Upper lobe of right lung (tissue), 1 donor: ENCODE data around the gene CELSR1. TPM values are rescaled to one million over a fixed set of nuclear protein-coding genes. Genes with fewer than 3 reads are reported as not detected.

Experiments
- ATAC-seq: fragments of 200-7000 bp; cut with Tn5 transposase; one replicate; pipeline ENCODE4 v1.9.1; 2020; ENCODE audit warnings: mild to moderate bottlenecking, moderate library complexity
- DNase-seq: peaks from one replicate; pipeline ENCODE4 v3.0.0-alpha.2; 2020
- H3K27ac ChIP-seq: fragments of 200-600 bp; one replicate; pipeline ENCODE4 v1.8.0; 2022
- H3K27me3 ChIP-seq: fragments of 200-600 bp; one replicate; pipeline ENCODE4 v1.8.0; 2022; ENCODE audit warnings: mild to moderate bottlenecking
- H3K36me3 ChIP-seq: fragments of 200-600 bp; one replicate; pipeline ENCODE4 v1.8.0; 2022
- H3K4me1 ChIP-seq: fragments of 200-600 bp; one replicate; pipeline ENCODE4 v1.8.0; 2022
- H3K4me3 ChIP-seq: fragments of 200-600 bp; one replicate; pipeline ENCODE4 v1.8.0; 2022; ENCODE audit warnings: mild to moderate bottlenecking
- H3K9me3 ChIP-seq: fragments of 200-600 bp; one replicate; pipeline ENCODE4 v1.8.0; 2022
- CTCF ChIP-seq: fragments of 200-600 bp; IDR thresholded peaks from one replicate; pipeline ENCODE4 v1.8.0; 2022; ENCODE audit warnings: antibody characterized with exemption
- intact Hi-C: fragments of 100-400 bp; cut with DNase I; formaldehyde crosslinking; loops from one replicate; pipeline ENCODE4 v1.11.0; 2022
- total RNA-seq: library from RNA; stranded (reverse); fragmentation: NEBNext Ultra II Directional; extraction: Animal tissue kit (Norgen Biotek cat#: 25700); gene quantifications from one replicate; pipeline ENCODE4 v1.2.1, GENCODE V29; 2021
- donor health status: DM: no; HTN: yes; CAD: no; lungs with severe emphysema.

Gene CELSR1
- total RNA-seq, 1 donor from 2014 or later: 53.5 TPM

- Histone ChIP-seq H3K27ac (no peak overlapping the region), H3K4me3 (no peak overlapping the region), H3K9me3 (no peaks in the 10 kb centered on the region), H3K36me3 (no peaks in the 10 kb centered on the region), H3K27me3 (no peaks in the 10 kb centered on the region), H3K4me1 (peaks cover 19% of the 10 kb centered on the region)
- no peak for ATAC-seq
- intact Hi-C loops: no loop called here
- no peak for DNase-seq
- no peak for TF ChIP-seq CTCF
These were observed 11.1 kb downstream of the CELSR1 start for GRCh38 chr22:46526244-46526839.

GRCh38 chr22:46525389-46526243 is 11.8 kb downstream of the CELSR1 start:
- DNase-seq (no peak), ATAC-seq (peak; percentile 48)
- Histone ChIP-seq H3K27ac (no peak overlapping the region), H3K27me3 (no peaks in the 10 kb centered on the region), H3K4me3 (no peak overlapping the region), H3K4me1 (peaks cover 19% of the 10 kb centered on the region), H3K9me3 (no peaks in the 10 kb centered on the region), H3K36me3 (no peaks in the 10 kb centered on the region)
- no peak for TF ChIP-seq CTCF
- intact Hi-C loops: no loop called here

- no peak overlapping the region for H3K27ac ChIP-seq
- intact Hi-C loops: no loop called here
- ATAC-seq (no peak), DNase-seq (no peak)
- H3K36me3 ChIP-seq: no peaks in the 10 kb centered on the region
- no peaks in the 10 kb centered on the region for H3K9me3 ChIP-seq
- peaks cover 19% of the 10 kb centered on the region for H3K4me1 ChIP-seq
- TF ChIP-seq CTCF: no peak
- no peaks in the 10 kb centered on the region for H3K27me3 ChIP-seq
- H3K4me3 ChIP-seq: no peak overlapping the region
These were observed 13.1 kb downstream of the CELSR1 start for GRCh38 chr22:46524203-46524740.

GRCh38 chr22:46522797-46523196 is 14.6 kb downstream of the CELSR1 start:
- ATAC-seq (no peak), DNase-seq (peak; percentile 38)
- no peak overlapping the region for H3K4me3 ChIP-seq
- H3K27me3 ChIP-seq: no peaks in the 10 kb centered on the region
- H3K4me1 ChIP-seq: peaks cover 19% of the 10 kb centered on the region
- H3K9me3 ChIP-seq: no peaks in the 10 kb centered on the region
- no peak overlapping the region for H3K27ac ChIP-seq
- no peak for TF ChIP-seq CTCF
- intact Hi-C loops: no loop called here
- no peaks in the 10 kb centered on the region for H3K36me3 ChIP-seq

- Histone ChIP-seq H3K9me3 (no peaks in the 10 kb centered on the region), H3K4me3 (no peak overlapping the region), H3K36me3 (no peaks in the 10 kb centered on the region), H3K27ac (no peak overlapping the region), H3K27me3 (no peaks in the 10 kb centered on the region), H3K4me1 (peaks cover 13% of the 10 kb centered on the region)
- TF ChIP-seq CTCF: no peak
- intact Hi-C loops: no loop called here
- DNase-seq: peak; percentile 27
- ATAC-seq: no peak
These were observed 15.4 kb downstream of the CELSR1 start for GRCh38 chr22:46521994-46522393.
